Stimulated activated CD8-positive, alpha-beta memory T cell treated with anti-CD3 and anti-CD28 coated beads, Interleukin-15, amount 100 ng/mL, for 48 hours (primary cell): ENCODE results near the gene DOCK1.

ENCODE experiments used
- DNase-seq, 2 donors: peaks; one replicate each; pipeline ENCODE4 v3.0.0-alpha.2; 2020; ENCODE audit warnings: low read depth in 2 of 2

DOCK1 gene

DNA sequence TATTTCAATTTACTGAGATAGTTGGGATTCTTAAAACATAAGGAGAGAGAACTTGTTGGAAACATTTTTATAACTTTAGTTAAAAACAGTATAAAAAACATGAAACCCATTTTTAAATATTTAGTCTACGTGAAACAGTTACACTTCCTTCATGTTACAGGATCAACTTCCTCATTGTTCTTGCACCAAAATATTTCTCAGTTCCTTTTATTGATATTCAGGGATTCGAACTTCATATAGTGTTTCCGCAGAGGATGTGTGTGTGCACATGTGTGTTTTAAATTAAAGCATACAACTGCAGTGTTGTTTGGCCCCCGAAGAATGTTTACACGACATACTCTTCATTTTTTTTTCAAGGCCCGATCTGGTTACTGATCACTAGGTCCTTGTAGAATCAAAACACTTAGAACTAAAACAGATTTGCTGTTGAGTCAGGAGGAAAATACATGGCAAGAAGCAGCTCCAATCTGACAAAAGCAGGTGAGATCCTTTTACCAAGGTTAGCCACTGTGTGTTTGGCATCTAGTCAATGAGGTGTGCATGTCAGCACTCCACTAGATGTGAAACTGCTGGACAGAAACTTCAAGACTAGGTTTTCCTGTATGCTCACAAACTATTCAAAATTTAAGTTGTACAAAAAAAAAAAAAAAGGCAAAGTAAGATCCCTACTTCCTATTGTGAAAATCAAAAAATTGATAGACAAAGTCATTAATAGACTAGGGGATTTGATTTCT, 230.8 kb downstream of the DOCK1 start:
- no peak for DNase-seq

DNA sequence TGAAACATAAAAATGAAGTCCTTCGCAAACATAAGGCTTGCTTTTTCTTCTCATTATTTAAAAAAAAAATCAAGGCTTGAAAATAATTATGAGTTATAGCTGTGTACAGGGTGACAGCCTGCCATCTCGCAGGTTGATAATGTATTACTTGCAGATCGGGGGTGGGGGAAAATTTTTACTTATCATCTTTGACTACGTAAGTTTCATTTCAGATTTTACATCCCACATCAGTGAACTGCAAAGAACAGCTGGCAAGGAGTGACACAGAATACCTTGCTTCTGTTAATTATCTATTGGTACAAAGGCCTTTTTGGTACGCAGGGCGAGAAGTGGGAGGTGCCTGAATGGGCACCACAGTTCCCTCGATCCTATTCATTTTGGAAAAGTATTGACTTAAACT, 232.2 kb downstream of the DOCK1 start:
- DNase-seq = no peak

DNA sequence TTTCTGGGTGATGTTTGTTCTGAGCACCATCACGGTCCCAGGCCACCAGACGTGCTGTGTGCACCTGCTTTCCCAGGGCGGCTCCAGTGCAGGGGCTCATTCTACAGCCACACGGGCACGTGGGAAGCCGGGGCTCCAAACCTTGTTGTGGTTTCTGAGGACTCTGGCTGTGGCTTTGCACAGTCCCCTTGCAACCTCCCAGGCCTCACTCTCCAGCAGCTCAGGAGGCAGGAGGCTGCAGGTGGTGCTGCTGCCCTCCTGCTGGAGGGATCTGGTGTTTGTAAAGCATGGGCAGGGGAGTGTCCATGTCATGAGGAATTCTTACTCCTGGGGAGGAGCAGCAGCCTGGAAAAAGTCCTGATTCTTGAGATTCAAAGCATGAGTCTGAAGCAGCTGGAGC, 236.9 kb downstream of the DOCK1 start:
- DNase-seq = no peak

DNA sequence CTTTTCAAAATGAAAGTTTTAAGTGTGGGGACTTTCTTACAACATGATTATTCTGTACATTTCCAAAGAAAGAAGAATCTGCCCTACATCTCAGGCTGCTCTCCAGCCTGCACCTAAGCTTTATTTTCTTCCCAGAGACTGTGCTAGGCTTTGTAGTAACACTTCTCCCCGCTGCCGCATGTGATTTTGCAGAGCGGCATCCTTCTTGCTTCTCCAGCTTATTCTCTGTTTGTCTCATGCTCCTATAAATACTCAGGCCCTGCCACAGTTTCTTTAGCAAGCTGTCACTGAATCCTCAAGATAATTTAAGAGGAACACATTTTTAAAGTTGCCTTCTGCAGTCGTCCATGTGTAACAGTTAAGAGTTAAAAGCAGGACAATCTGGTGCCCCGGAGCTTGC, 237.6 kb downstream of the DOCK1 start:
- DNase-seq = no peak

DNA sequence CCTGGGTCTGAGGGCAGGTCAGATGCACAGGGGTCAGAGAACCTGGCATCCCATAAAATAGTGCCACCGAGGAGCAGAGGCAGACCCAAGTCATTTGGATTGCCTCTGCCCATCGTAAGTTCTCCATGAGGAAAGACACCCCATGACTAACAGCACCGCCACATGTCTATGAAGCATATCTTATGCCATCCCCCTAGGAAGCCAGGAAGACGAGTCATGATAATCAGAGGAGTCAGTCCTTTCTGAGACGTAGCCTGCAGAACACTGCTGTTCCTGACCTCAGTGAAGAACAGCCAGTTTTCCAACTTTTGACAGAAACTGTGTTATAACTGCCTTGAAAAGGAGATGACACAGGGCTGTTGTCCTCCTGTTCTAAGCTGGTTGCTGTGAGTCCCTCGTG, 239.9 kb downstream of the DOCK1 start:
- no peak for DNase-seq

DNA sequence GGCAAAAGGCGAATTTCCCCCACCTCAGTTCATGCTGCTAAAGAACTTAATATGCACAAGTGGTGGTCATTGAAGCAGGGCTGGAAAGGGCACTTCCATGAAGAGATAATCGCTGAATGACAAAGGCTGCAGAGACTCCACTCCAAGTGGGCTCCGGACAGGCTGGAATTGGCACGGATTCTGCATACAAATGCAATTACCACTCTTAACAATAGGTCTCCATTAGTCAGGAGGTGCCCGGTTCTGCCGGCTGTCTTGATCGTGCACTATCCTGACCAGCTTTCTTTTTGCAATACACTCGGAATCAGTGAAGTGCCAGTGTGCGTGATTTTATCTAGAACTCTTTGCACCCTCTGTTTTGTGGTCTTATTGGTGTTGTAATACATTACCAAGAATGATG, 241.4 kb downstream of the DOCK1 start:
- no peak for DNase-seq

DNA sequence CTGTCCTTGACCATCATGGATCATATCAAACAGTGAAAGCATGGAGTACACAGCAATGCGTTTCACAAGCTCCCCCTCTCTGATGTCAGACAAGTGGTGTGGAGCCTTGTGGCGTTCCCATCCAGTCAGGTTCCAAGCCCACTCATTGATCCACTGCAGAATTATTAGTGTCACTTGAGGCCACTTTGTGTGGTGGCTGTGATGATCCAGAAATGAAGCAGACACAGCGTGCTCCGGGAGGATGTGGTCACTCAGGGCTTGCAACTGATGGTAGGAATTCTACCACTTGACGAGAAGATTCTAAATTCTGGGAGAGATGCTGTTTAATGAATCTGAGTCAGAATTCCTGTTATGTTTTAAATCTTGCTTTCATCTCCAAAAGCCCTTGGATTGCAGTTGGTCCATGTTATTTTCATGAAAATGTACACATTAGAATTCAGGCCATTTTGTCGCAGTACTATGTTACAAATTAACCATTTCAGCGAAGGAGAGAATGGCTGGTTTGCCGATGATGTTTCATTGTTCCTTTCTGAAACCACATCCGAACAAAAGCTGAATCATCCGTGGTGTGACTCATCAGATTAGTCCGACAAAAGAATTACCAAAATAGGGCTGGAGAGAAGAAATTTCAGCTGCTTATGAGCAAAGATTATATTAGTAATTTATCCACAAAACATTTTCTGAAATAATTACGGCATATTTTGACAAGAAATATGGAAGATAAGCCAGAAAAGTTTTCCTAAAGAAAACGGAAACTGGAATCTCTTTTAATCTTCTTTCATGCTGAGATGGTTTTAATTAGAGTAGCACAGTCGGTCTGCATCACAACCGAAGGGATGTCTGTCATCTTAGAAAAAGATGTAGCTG, 243.1 kb downstream of the DOCK1 start:
- no peak for DNase-seq

DNA sequence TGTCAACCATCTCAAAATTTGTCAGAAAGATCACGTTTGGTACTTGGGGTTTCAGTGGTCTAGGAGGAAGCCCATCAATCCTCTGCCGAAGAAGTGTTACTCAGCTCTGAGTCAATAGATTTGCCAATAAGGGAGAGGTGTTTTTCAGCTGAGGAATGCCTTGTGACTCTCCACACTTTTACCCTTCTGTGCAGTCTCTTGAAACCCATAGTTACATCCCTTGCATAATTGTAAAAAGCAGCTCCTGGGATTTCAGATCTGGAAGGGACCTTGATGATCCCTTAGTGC, 243.6 kb downstream of the DOCK1 start:
- DNase-seq = no peak

DNA sequence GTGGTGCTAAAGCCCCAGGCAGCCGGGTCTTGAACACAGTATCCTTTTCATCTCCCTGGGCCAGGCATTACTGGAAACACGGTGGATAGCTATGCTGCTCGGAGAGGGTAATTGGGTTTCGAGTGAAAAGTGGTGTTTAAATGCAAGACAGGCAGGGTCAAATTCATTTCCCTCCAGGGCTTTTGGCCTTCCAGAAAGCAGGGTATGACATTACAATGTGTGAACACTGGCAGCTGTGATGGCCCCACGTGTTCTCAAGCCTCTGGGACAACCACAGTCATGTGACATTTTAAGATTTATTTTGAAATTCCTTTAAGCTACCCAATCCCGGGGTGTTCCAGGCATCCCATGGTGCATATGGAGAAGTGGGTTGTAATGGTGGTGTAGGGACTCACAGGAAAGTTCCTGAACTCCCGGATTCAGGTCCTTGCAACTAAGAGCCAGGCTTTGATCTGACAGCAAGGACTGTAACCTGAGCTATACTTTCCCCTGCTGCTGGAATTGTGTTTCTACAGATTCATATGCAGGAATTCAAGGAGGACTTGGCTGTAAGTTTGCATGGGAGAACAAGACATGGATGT, 244.4 kb downstream of the DOCK1 start:
- DNase-seq = no peak

DNA sequence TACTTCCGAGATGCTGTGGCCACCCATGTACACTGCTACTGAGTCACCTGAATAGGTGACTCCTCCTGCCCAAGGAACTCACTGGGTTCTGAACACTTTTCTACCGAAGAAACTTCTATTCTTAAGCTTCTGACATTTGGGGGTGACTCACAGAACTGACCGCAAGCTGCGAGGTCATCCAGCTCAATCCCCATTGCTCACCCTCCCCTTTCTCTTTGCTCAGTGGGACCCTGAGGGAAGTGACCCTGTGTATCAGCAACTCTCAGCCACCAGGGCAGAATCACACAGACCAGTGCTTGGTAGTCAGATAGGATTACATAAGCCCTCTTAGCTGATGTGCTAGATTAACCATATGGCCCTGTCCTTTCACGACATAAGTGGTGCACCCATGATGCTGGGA, 244.9 kb downstream of the DOCK1 start:
- DNase-seq = no peak

DNA sequence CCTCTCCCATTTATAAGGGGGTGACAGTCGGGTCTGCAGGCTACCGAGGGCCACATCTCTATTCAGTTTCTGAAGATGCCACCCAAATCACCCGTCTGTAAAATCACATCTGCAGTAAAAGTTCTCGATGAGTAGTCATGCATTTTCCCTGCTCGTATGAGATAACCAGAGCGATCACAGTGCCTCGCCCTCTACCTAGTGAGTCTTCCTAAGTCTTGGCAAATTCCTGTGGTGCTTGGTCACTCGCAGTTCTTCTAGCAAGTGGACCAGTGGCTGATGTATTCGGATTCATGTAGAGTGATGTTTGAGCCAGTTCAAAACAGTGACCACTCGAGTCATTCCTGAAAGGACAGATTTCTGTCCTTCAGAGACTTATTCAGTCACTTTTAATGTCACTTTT, 246.3 kb downstream of the DOCK1 start:
- DNase-seq = no peak

DNA sequence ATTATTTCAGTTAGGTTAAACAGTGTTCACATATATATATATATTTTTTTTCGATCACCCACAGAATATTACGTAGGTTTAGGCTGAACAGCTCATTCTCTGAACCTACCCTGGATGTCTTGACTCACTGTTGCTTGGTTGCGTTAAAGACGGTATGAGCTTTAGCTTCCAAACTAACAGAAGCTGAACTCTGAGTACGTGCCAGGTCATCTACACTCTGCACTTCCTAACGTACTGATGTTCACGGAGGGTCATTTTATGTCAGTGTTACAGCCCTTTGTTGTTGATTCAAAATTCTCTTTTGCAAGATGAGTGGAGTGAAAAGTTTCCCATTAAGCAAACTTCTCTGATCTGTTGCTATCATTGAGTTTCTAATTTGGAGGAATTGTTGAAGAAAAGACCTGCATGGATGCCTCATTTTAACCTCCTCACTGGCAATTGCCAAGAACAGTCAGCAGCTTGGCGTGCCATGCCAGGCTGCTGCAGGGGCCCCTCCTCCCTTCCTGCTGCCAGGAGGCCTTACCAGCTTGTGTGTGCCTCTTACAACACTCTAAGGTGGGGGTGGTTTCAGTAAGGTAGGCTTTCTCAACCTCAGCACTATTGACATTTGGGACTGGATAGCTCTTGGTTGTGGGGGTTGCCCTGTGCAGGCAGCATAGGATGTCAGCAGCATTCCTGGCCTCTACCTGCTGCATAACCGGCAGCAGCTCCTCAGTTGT, 246.9 kb downstream of the DOCK1 start:
- DNase-seq = no peak

DNA sequence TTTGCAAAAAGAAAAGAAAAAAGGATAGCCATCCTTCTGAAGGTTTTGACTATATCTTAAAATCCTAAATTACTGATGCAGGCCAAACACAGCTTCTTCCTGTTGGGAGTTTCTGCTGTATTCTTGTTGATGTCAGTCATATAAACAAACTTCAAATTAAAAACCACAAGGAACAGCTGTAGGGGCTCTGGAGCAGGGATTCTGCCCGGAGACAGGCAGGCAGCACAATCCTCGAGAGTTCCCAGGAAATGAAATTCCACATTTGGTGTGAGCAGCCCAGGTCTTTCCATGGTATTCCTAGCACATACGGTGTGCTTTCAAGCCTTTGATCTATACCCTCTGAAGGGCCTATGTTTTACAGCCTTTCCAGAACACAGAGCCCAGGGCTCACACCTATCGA, 248.0 kb downstream of the DOCK1 start:
- DNase-seq = no peak

DNA sequence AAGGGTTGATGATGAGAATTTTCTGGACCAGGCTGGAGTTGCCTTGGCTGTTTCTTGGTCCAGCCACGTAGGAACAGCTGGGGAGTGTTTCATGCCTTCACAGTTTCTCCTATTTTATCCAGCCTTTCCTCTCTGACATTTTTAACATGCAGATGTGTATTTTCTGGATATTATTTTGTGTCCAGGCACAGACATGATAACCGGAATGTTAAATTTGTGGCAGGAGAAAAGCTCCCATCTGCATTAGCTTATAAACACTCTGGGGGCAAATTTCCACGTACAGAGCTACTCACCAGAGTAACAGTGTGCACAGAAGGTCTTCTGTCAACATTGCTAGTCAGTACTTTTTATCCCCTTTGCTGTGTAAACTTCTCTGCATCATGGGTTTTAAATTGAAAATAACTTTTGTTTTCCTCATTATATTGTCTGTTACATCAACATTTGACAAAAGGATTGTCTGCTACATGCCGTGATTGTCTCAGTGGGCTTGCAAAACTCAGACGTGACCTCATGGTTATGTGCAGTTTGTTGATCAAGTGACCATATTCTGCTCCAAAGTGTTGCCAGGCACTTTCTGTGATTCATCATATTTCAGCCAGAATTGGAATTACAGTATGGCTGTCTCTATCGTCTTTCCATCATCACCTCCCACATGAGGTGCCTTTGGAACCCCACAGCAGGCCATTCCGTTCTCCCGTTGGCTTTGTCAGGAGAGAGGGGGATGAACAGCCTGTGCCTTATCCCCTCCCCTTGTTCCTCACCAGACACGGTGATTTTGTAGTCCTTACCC, 249.8 kb downstream of the DOCK1 start:
- DNase-seq = no peak

DNA sequence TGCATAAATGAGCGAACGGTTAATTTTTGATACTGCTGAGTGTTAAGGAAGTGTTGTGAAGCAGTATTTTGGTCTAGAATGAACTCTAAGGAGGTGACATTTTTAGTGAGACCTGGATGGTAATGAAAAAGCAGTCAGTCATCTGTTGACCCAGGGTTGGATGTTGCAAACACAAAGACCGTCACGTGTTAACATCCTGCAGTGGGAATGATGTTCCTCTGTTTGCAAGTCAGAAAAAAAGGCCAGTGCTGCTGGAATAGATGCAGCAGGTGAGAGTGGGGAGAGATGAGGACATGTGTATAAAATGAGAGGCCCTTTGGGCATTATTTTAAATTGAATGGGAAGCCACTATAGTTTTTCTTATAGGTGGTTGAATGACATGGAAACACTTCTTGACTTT, 251.9 kb downstream of the DOCK1 start:
- DNase-seq = no peak

DNA sequence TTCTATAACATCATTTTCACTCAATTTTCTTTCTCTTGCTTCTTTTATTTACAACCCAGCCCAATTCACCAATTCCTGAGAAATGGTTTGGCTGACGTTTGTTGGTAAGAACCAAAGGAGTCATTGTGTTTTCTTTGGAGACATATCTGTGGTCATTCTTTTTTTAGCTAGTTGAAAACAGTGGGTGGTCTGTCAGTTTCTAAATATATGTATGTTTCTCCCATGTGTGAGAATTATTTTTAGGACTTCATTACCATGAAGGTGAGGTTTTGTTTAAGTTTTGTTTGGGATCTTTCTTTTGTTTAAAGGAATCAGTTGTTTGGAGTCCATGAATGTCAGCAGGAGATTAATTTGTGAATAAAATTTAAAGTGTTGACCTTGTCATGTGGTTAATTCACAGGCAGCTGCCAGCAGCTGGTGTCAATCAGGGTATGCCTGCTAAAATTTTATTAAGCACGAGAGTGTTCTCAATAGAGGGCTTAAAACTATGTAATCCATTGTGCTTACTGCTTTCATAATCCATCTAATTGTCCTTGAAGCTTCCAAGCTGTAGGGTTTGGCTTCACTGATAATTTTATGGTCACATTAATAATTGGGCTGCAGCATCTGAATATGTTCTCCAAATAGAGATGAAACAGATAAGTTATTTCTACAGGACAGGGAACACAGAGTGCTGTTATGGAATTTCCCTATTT, 252.4 kb downstream of the DOCK1 start:
- no peak for DNase-seq

DNA sequence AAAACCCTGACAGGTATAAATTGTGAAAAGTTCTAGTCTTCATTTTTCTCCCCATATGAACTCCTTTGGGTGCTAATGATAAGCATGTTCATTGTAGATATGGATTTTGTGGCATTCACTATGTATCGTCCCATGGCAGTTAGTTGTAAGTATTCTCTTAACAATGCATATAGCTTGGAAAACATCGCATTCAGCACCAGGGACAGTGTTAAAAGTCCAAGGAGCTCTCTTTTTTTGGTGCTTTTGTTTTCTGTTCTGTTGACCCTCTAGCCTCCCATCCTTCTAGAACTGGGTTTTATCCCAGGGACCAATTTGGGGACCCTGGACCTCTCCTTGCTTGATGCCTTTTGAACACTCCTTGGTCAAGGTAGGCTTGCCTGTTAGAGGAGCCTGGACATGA, 253.4 kb downstream of the DOCK1 start:
- no peak for DNase-seq

DNA sequence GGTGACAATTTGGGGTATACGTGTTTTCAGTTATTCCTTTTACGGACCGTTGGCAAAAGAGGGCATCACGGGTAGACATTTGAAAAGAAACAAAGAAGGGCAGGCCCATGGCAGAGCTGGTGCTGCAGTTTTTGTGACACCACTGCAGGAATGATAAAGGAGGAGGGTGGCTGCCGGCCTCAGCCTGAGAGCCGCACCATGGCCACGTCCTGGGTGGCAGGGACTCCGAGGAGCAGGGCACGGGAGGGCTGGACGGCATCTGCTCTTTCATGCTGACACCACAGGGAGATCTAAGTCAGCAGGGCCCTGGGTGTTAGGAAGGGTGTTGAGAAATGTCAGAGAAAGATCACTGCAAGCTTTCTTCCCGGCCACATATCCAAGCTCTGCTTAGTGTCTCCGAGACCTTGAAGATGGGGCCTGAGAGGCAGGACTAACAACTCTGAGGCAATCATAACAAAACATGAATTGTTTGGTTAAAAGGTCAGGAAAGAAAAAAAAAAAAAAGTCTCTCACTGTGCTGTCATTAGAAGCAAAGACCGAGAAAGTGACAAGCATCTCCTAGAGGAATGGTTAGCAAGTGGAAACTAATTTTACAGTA, 254.5 kb downstream of the DOCK1 start:
- no peak for DNase-seq

DNA sequence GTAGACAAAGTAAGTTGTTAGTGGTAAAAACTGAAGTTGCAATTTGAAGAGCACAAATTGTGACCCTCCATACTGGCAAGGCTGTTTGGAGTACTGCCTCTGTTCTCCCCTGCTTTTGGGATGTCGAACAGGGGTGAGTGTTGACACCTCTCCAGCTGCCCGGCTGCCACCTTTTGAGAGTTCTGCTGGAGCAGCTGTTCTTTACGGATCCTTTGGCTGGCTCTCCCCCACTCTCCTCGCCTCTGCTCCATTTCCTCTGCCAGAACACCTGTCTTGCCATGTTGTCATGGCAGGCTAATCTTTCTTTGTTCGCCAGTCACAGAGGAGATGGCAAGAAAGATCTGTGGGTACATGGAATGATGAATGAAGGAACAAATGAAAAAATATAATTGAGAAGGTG, 256.3 kb downstream of the DOCK1 start:
- no peak for DNase-seq

DNA sequence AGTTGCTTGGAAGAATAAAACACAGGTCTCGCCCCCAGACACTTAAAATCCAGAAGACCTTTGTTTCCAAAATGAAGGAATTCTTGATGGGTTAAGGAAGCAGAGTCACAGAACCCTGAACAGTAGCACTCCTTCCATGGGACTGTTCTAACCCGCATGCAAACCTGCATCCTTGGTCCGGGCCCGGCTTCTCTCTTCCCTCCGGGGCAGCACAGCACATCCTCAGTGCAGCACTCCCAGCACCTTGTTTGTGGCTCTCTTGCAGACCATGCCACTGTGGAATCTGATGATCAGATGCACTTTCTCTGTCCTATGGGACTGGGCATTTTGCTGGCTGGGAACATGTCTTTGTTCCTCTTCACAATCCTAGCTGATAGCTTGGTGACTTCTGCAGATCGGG, 257.6 kb downstream of the DOCK1 start:
- DNase-seq = no peak

DNA sequence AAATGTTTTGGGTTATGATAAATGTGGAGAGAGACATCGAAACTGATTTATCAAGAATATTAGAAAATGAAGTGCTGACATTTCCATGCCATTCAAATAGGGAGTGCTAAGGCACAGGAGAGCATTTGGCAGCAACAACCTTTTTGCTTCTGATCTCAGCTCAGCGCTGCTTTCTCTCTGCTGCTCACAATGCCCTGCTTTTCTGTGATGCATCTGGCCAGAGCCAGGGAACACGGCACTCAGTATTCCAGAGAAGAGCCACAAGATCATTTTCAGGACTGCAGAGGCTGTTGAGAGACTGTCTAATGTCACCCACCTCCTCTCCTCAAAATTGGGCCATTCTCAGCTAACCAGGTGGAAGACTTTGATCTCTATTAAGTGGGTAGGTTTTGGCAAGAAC, 263.0 kb downstream of the DOCK1 start:
- no peak for DNase-seq
